Measurements from ENCODE around the gene CEP290. TPM values are rescaled to one million over a fixed set of nuclear protein-coding genes. Genes with fewer than 3 reads are reported as not detected.
A peak's percentile ranks its signal among the peaks of the same experiment; 100 is the strongest.

The CEP290 gene, protein sequence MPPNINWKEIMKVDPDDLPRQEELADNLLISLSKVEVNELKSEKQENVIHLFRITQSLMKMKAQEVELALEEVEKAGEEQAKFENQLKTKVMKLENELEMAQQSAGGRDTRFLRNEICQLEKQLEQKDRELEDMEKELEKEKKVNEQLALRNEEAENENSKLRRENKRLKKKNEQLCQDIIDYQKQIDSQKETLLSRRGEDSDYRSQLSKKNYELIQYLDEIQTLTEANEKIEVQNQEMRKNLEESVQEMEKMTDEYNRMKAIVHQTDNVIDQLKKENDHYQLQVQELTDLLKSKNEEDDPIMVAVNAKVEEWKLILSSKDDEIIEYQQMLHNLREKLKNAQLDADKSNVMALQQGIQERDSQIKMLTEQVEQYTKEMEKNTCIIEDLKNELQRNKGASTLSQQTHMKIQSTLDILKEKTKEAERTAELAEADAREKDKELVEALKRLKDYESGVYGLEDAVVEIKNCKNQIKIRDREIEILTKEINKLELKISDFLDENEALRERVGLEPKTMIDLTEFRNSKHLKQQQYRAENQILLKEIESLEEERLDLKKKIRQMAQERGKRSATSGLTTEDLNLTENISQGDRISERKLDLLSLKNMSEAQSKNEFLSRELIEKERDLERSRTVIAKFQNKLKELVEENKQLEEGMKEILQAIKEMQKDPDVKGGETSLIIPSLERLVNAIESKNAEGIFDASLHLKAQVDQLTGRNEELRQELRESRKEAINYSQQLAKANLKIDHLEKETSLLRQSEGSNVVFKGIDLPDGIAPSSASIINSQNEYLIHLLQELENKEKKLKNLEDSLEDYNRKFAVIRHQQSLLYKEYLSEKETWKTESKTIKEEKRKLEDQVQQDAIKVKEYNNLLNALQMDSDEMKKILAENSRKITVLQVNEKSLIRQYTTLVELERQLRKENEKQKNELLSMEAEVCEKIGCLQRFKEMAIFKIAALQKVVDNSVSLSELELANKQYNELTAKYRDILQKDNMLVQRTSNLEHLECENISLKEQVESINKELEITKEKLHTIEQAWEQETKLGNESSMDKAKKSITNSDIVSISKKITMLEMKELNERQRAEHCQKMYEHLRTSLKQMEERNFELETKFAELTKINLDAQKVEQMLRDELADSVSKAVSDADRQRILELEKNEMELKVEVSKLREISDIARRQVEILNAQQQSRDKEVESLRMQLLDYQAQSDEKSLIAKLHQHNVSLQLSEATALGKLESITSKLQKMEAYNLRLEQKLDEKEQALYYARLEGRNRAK (N-terminal part only)
- total RNA-seq (2014; rRNA removed; shearing (Covaris generic)): 5.0 and 9.4 TPM in 2 replicates

DNA sequence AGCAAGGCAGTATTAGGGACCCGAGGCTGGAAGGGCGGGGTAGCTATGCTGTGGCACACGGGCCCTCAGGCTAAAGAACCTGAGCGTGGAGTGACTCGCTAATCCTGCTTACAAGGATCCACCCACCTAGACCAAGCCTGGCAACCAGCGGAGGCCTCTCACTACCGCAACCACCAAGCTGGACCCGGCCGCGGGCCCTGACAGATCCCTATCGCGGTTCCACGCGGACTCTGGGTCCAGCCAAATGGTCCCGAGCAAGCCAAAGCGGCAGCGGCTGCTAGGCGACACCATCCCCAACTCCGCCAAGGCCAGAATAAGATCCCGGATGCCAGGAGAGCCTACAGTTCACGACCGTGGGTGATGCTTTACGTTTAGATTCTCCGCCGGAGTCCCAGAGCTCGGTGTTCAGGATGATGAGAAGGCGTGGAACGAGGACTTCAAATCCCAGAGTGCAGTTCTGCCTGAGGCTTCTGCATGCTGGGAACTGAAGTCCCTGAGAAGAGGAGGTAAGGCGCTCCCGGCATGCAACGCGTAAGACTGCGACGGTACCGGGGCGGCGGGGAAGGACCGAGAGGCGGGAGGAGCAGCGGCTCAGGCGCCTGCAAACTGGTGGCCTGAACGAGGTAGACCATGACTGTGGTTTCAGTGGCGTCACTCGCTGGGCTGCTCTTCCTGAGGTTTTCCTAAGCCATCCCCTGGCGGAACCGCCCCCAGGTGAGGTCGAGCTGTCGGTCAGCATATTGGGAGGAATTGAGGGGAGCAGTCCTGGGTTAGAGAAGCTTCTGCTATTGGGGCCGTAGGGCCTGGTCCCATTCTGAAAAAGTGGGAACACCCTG, at the start of gene CEP290, which contains the start of gene TMTC3:
TSS of gene CEP290 (minus strand) at position 315 of the 836 bp plus-strand sequence. CDS start 781 bp downstream, outside the sequence.
TSS of gene TMTC3 (plus strand) at position 534 of the 836 bp plus-strand sequence. CDS start 6,009 bp downstream, outside the sequence.
- DNase-seq (ENCODE audit: low spot score): peak; percentile 99

DNA sequence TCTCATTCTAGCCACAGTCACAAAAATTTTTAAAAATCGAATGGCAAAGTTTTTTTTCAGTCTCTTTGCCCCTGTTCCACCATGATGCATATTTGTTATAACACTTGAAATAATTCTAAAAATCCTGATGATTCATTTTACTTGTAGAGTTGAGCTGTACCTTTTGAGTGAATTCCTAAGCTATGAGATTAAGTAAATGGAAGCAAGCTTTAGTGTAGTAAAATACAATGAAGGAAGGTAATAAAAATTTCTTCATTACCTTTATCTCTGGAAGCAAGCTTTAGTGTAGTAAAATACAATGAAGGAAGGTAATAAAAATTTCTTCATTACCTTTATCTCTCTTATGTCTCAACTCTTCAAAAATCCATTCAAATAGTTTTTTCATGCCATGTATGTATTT, 46.3 kb upstream of the CEP290 start:
- no peak for DNase-seq (ENCODE audit: low spot score)

DNA sequence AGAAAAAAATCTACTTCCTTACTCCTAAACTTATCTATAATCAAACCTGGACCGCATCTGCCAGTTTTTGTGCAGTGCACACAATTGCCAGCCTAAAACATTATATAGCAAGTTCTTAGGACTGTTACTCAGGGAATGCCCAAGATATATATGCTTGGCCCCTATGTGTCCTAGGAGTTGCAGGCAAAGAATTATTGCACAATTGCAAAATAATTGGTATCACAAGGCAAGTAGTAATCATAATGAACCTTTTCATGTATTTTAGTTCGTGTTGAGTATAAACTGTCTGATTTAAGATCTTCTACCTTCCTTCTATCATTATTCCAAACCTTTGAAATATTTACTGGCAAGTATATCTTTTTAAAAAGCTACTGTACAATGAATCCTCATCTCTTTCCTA, 45.7 kb upstream of the CEP290 start:
- no peak for DNase-seq (ENCODE audit: low spot score)

DNA sequence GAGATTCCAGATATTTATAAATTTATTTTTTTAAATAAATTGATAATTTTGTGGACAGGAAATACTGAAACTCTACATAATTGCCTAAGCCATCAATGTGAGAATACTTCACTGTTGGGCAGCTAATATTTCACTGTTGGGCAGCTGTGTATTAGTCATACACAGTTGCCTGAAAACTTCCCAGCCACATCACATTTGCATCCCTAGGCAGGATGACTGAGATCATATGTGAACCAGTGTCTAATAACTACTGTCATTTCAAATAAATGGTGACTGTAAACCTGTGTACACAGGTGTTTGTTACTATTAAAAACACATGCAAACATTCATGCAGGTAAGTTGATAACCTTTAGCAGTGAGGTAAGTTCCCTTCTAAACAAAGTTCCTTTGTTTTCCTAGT, 44.1 kb upstream of the CEP290 start:
- peak; percentile 54 for DNase-seq (ENCODE audit: low spot score)

- DNase-seq (ENCODE audit: low spot score): no peak
These were observed 43.4 kb upstream of the CEP290 start for GRCh38 chr12:88185279-88185678.

- no peak for DNase-seq (ENCODE audit: low spot score)
These were observed 42.3 kb upstream of the CEP290 start for GRCh38 chr12:88184196-88184595.

GRCh38 chr12:88182416-88182815, 40.5 kb upstream of the CEP290 start:
- no peak for DNase-seq (ENCODE audit: low spot score)

GRCh38 chr12:88181881-88182280, 40.0 kb upstream of the CEP290 start:
- DNase-seq (ENCODE audit: low spot score): no peak

GRCh38 chr12:88179436-88180014, 37.6 kb upstream of the CEP290 start:
- no peak for DNase-seq (ENCODE audit: low spot score)

DNA sequence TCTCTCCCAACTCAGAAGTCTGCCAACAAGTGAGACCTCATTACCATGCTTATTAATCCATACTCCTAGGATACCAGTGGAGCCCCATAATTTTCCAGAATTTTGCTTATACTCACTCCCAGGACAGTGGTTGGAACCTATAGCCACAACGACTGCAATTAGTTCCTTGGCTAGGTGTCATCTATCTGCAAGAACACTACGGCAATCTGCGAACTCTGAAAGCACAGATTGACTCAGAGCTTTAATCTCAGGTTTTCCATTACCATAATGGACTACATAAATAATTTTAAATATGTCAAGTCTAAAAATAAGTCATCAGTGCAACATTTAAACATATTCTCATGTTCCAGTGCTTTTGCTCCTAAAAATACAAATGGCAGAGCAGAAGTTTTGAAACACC, 33.7 kb upstream of the CEP290 start:
- no peak for DNase-seq (ENCODE audit: low spot score)

DNA sequence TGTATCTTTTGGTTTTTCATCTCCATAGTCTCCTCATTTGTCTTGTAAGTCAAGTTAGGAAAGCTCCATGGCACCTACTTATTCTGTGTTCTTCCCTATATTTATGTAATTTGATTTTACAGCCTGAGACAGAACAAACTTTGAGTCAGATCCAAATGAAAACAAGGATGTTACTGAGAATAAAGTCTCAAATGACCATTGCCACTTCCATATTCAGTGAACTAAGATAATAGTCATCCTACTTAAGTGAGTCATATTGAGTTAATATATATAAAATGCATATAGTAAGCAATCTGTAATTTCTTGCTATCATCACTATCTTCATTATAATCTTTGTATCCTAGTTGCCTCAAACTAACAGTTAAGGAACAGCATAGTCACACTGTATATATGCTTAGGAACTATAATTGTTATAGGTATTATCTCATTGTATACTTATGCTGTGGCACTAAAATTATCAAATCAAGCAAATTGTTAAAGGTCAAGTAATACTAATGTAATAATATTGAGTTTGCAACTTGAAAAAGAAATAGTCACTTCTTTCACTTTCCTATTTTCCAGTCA, 31.0 kb upstream of the CEP290 start:
- DNase-seq (ENCODE audit: low spot score): no peak

- DNase-seq (ENCODE audit: low spot score): no peak
These were observed 25.5 kb upstream of the CEP290 start for GRCh38 chr12:88167384-88167783.

DNA sequence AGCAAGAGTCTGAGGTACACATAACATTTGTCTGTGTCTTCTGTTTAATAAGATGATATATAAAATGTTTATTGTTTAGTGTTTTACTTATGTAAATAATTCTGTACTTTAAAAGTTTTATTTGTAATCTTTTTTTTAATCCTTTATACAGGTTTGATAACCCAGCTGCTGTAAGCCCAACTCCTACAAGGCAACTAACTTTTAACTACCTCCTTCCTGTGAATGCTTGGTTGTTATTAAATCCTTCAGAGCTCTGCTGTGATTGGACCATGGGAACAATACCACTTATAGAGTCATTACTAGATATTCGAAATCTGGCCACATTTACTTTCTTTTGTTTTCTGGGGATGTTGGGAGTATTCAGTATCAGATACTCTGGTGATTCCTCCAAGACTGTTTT, 24.3 kb upstream of the CEP290 start:
- no peak for DNase-seq (ENCODE audit: low spot score)

- no peak for DNase-seq (ENCODE audit: low spot score)
These were observed 21.5 kb upstream of the CEP290 start for GRCh38 chr12:88163371-88163770.

DNA sequence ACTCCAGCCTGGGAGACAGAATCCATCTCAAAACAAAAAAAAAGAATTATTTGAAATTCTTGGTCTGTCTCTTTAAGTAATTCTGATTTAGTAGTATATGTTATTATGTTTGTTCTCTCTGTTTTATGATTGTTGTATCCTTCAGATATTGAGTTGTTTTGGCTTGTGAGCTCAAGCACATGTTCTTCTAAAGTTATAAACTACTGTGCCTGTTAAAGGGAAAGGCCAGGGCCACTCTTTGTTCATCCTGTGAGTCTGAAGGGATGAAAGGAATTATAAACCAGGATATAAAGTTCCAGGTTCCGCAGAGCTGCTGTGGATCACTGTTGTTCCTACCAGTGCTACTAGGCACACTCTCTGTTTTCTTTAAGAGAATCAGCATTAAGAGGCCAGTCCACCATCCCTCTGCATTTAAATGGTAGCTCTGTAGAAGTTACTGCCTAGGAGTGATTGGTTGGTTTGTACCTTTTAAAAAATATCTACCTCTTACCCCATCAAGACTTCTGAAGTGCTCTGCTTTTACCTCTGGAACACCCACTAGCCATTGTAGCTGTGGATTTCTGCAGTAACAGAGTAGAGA, 14.3 kb upstream of the CEP290 start:
- no peak for DNase-seq (ENCODE audit: low spot score)

GRCh38 chr12:88153959-88154358, 12.1 kb upstream of the CEP290 start:
- DNase-seq (ENCODE audit: low spot score): peak; percentile 65

- no peak for DNase-seq (ENCODE audit: low spot score)
These were observed 8.2 kb upstream of the CEP290 start for GRCh38 chr12:88150063-88150462.

DNA sequence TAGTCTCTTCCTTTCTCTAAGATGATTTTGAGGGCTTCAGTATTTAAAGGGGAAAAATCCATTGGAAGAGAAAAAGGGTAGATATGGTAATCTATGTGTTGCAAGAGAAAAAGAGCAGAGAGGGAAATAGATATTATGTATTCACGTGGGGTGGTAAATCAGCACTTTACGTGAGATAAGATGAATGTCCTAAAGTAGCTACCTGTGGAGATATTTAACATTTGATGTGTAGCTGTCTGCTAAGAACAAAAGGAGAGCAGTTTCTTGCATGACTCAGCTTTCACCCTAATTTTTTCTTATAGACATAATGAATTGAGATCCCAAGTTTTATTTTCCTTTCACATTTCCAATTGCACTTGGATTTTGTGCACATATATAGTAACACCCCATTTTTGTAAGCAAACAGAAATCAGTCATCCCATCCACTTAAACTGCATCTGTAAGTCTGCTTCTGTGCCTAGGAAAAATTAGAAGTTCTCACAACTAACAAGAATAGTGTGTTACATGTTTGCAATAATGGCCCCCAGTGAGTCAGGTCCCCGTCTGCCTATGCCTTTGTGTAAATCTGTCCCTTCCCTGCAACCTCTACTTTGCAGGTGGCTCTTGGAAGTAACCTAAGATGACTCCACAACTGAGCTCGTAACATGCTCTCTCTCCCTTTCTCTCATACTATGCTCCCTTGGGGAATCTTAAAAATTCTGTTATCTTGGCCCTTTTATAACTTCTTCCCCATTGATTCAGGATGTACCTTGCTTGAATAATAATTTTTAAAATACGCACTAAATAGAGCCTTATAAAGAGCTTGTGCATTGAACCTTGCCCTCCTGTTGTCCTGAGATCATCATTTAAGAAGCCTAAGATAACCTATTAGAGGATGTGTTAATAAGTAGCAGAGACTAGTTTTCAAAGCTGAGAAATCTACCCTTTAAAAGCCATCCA, 3.9 kb upstream of the CEP290 start:
- no peak for DNase-seq (ENCODE audit: low spot score)

Measured in HT-29 (cell line).